ENCODE results near the gene ACTA2.

Gene ACTA2

DNA sequence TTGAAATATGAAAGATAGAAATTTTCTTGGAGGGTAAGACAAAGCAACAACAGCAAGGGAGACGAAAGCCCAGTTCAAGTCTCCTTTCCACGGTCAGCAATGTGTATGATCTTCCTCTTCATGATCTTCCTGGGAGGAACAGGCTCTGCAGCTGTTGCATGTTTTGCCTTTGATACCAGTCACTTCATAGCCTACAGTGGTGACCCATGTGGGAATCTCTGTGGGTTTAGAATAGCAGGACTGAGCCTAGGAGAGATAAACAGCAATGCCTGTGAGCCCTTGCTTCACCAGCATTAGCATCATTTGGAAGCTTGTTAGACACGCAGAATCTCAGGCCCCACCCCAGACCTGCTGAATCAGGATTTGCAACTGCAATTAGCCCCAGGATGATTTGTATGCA, 40.7 kb downstream of the ACTA2 start:
- no peak overlapping the region for H3K4me3 ChIP-seq (ENCODE audit: low read length)
- H3K9me2 ChIP-seq (replicated peaks; ENCODE audit: insufficient read depth, low read length): no peaks in the 10 kb centered on the region
- no peaks in the 10 kb centered on the region for H3F3A ChIP-seq (ENCODE audit: insufficient read depth, low read length)
- no peak for DNase-seq
- no peak for TF ChIP-seq EZH2phosphoT487 (IDR thresholded peaks at IDR 0.05; ENCODE audit: low read length)
- TF ChIP-seq, protein P1, sequence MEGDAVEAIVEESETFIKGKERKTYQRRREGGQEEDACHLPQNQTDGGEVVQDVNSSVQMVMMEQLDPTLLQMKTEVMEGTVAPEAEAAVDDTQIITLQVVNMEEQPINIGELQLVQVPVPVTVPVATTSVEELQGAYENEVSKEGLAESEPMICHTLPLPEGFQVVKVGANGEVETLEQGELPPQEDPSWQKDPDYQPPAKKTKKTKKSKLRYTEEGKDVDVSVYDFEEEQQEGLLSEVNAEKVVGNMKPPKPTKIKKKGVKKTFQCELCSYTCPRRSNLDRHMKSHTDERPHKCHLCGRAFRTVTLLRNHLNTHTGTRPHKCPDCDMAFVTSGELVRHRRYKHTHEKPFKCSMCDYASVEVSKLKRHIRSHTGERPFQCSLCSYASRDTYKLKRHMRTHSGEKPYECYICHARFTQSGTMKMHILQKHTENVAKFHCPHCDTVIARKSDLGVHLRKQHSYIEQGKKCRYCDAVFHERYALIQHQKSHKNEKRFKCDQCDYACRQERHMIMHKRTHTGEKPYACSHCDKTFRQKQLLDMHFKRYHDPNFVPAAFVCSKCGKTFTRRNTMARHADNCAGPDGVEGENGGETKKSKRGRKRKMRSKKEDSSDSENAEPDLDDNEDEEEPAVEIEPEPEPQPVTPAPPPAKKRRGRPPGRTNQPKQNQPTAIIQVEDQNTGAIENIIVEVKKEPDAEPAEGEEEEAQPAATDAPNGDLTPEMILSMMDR (IDR thresholded peaks at IDR 0.05; ENCODE audit: low read length): no peak
- TF ChIP-seq EZH2 (optimal IDR thresholded peaks at IDR 0.05; ENCODE audit: low read depth, low read length): no peak
- H4K20me1 ChIP-seq (ENCODE audit: insufficient read depth, low read length): no peaks in the 10 kb centered on the region
- no peak overlapping the region for H3K27ac ChIP-seq (ENCODE audit: low read length)
- H3K79me2 ChIP-seq (ENCODE audit: low read length): no peaks in the 10 kb centered on the region
- no peaks in the 10 kb centered on the region for H3K4me1 ChIP-seq (ENCODE audit: low read length)
- H2AFZ ChIP-seq (ENCODE audit: low read length): no peak overlapping the region
- H3K36me3 ChIP-seq (replicated peaks; ENCODE audit: insufficient read depth, low read length): no peaks in the 10 kb centered on the region
- no peak overlapping the region for H3K4me2 ChIP-seq (ENCODE audit: low read depth, low read length)
- no peaks in the 10 kb centered on the region for H3K27me3 ChIP-seq (replicated peaks; ENCODE audit: insufficient read depth, low read length)
- H3K9me3 ChIP-seq (replicated peaks; ENCODE audit: insufficient read depth, low read length): no peaks in the 10 kb centered on the region
- H3K9ac ChIP-seq (ENCODE audit: low read length): no peak overlapping the region

DNA sequence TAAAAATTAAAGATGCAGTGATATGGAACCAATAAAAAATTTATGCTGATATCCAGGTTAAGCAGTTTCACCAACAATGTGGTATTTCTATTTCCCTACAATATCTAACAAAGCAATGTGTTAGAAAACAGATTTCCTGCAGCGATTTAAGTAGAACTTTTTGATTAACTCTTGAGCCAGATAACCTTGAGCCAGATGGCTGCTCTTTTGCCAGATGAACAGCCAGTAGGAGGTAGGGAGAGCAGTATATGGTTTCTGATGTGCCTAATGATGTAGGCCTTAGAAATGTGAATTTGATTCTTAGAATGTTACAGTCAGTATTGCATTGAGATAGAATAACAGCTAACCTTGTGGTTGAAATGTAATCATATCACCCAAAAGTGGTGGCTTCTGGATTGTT, 41.5 kb downstream of the ACTA2 start:
- Histone ChIP-seq H3K36me3 (replicated peaks; ENCODE audit: insufficient read depth, low read length) (no peaks in the 10 kb centered on the region), H4K20me1 (ENCODE audit: insufficient read depth, low read length) (no peaks in the 10 kb centered on the region), H3F3A (ENCODE audit: insufficient read depth, low read length) (no peaks in the 10 kb centered on the region), H3K9me3 (replicated peaks; ENCODE audit: insufficient read depth, low read length) (no peaks in the 10 kb centered on the region), H3K27ac (ENCODE audit: low read length) (no peak overlapping the region), H3K79me2 (ENCODE audit: low read length) (no peaks in the 10 kb centered on the region), H3K4me2 (ENCODE audit: low read depth, low read length) (no peak overlapping the region), H3K4me3 (ENCODE audit: low read length) (no peak overlapping the region), H3K9me2 (replicated peaks; ENCODE audit: insufficient read depth, low read length) (no peaks in the 10 kb centered on the region), H3K9ac (ENCODE audit: low read length) (no peak overlapping the region), H3K4me1 (ENCODE audit: low read length) (no peaks in the 10 kb centered on the region), H2AFZ (ENCODE audit: low read length) (no peak overlapping the region), H3K27me3 (replicated peaks; ENCODE audit: insufficient read depth, low read length) (no peaks in the 10 kb centered on the region)
- no peak for DNase-seq
- no peak for TF ChIP-seq EZH2phosphoT487 (IDR thresholded peaks at IDR 0.05; ENCODE audit: low read length)
- TF ChIP-seq, protein P1 (IDR thresholded peaks at IDR 0.05; ENCODE audit: low read length): no peak
- TF ChIP-seq EZH2 (optimal IDR thresholded peaks at IDR 0.05; ENCODE audit: low read depth, low read length): no peak

DNA sequence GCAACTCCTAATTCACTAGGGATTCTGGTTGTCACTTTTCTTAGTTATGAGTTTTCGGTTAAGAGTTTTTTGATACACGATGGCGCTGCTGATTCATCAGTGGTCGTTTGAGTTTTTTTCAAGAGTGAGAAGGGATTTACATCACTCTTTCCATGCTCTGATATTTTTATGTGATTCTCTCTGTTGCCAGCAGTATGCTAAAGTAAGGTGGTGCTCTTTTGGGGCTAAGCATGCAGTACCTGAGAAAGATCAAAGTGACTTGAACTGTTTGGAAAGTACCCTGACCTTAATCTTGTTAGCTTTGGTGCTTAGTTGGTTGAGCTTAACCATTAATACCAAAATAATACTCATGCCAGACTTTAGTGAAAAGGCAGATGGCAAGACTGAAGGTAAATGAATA, 44.4 kb downstream of the ACTA2 start:
- H3K9me3 ChIP-seq (replicated peaks; ENCODE audit: insufficient read depth, low read length): no peaks in the 10 kb centered on the region
- H3K79me2 ChIP-seq (ENCODE audit: low read length): no peaks in the 10 kb centered on the region
- no peak overlapping the region for H3K9ac ChIP-seq (ENCODE audit: low read length)
- no peaks in the 10 kb centered on the region for H3F3A ChIP-seq (ENCODE audit: insufficient read depth, low read length)
- TF ChIP-seq EZH2phosphoT487 (IDR thresholded peaks at IDR 0.05; ENCODE audit: low read length) (no peak), EZH2 (optimal IDR thresholded peaks at IDR 0.05; ENCODE audit: low read depth, low read length) (no peak)
- TF ChIP-seq, protein P1 (IDR thresholded peaks at IDR 0.05; ENCODE audit: low read length): no peak
- no peaks in the 10 kb centered on the region for H3K4me1 ChIP-seq (ENCODE audit: low read length)
- no peaks in the 10 kb centered on the region for H3K36me3 ChIP-seq (replicated peaks; ENCODE audit: insufficient read depth, low read length)
- no peak overlapping the region for H3K4me2 ChIP-seq (ENCODE audit: low read depth, low read length)
- H3K27ac ChIP-seq (ENCODE audit: low read length): no peak overlapping the region
- no peaks in the 10 kb centered on the region for H3K27me3 ChIP-seq (replicated peaks; ENCODE audit: insufficient read depth, low read length)
- DNase-seq: no peak
- no peaks in the 10 kb centered on the region for H4K20me1 ChIP-seq (ENCODE audit: insufficient read depth, low read length)
- H3K9me2 ChIP-seq (replicated peaks; ENCODE audit: insufficient read depth, low read length): no peaks in the 10 kb centered on the region
- H3K4me3 ChIP-seq (ENCODE audit: low read length): no peak overlapping the region
- no peak overlapping the region for H2AFZ ChIP-seq (ENCODE audit: low read length)

Measured in MM.1S (cell line).